IMR-90 (cell line): ENCODE measurements around the gene RELCH. TPM values are rescaled to one million over a fixed set of nuclear protein-coding genes. Genes with fewer than 3 reads are reported as not detected.

Experiments
- ATAC-seq: fragments of 200-7000 bp; cut with Tn5 transposase; 2 replicates; pipeline ENCODE4 v1.9.1; 2020; ENCODE audit warnings: low read depth, mild to moderate bottlenecking, moderate library complexity
- BruUV-seq: library from RNA; stranded (reverse); fragments of 400-500 nt; replicated peaks from 2 replicates; lab custom pipeline; 2021; lab: Mats Ljungman, UMichigan
- CTCF ChIA-PET: fragments of 300-600 bp; formaldehyde crosslinking; extraction: SDS; loops from one replicate; lab custom pipeline; 2021; ENCODE audit warnings: antibody characterized with exemption; lab: Yijun Ruan, JAX
- POLR2A ChIA-PET: fragments of 300-600 bp; sonication (Branson Sonifier 250); formaldehyde crosslinking; loops from one replicate; lab custom pipeline; 2022; ENCODE audit warnings: antibody characterized with exemption; ENCODE audit not compliant: unreplicated experiment; lab: Charles Lee
- DNase-seq: peaks from one replicate; pipeline ENCODE4 v3.0.0; 2013
- H2AFZ ChIP-seq: replicated peaks from 2 replicates; pipeline ENCODE3; 2013; ENCODE audit warnings: low read length, mild to moderate bottlenecking; ENCODE audit not compliant: poor library complexity
- H2AK5ac ChIP-seq: 2 replicates; pipeline ENCODE4 v1.6.1; 2013; ENCODE audit warnings: low read depth, low read length, inconsistent platforms
- H2AK9ac ChIP-seq: replicated peaks from 2 replicates; pipeline ENCODE3; 2013; ENCODE audit warnings: mild to moderate bottlenecking, low read depth, low read length, moderate library complexity; ENCODE audit not compliant: poor library complexity
- H2BK120ac ChIP-seq: 2 replicates; pipeline ENCODE4 v1.6.1; 2013; ENCODE audit warnings: low read depth, low read length, inconsistent platforms
- H2BK15ac ChIP-seq: 3 replicates; pipeline ENCODE4 v1.6.1; 2013; ENCODE audit warnings: low read depth, low read length, inconsistent platforms
- H2BK20ac ChIP-seq: 2 replicates; pipeline ENCODE4 v1.6.1; 2013; ENCODE audit warnings: low read depth, mild to moderate bottlenecking, inconsistent platforms, low read length, moderate library complexity
- H2BK5ac ChIP-seq: 2 replicates; pipeline ENCODE4 v1.6.1; 2013; ENCODE audit warnings: mild to moderate bottlenecking, low read depth, low read length, inconsistent platforms; ENCODE audit not compliant: poor library complexity, severe bottlenecking
- H3K14ac ChIP-seq: replicated peaks from 2 replicates; pipeline ENCODE4 v1.6.1; 2013; ENCODE audit warnings: low read depth, low read length, inconsistent platforms
- H3K18ac ChIP-seq: 2 replicates; pipeline ENCODE4 v1.6.1; 2013; ENCODE audit warnings: low read depth, low read length, control low read depth
- H3K23ac ChIP-seq: 2 replicates; pipeline ENCODE4 v1.6.1; 2013; ENCODE audit warnings: low read depth, low read length, inconsistent platforms
- H3K27ac ChIP-seq: 2 replicates; pipeline ENCODE4 v1.5.1; 2013; ENCODE audit warnings: mild to moderate bottlenecking, control low read depth, low read length; ENCODE audit not compliant: insufficient read depth
- H3K27me3 ChIP-seq: 2 replicates; pipeline ENCODE4 v1.6.1; 2013; ENCODE audit warnings: low read length; ENCODE audit not compliant: control insufficient read depth, insufficient read depth
- H3K36me3 ChIP-seq: 2 replicates; pipeline ENCODE4 v1.6.1; 2013; ENCODE audit warnings: low read length, mixed read lengths; ENCODE audit not compliant: control insufficient read depth, insufficient read depth
- H3K4ac ChIP-seq: 2 replicates; pipeline ENCODE4 v1.6.1; 2013; ENCODE audit warnings: low read depth, low read length, inconsistent platforms
- H3K4me1 ChIP-seq: 2 replicates; pipeline ENCODE4 v1.6.1; 2013; ENCODE audit warnings: low read length, mixed read lengths; ENCODE audit not compliant: control insufficient read depth, insufficient read depth
- H3K4me2 ChIP-seq: 2 replicates; pipeline ENCODE4 v1.6.1; 2013; ENCODE audit warnings: low read depth, mild to moderate bottlenecking, control low read depth, low read length, moderate library complexity
- H3K4me3 ChIP-seq: 2 replicates; pipeline ENCODE4 v1.5.1; 2013; ENCODE audit warnings: low read depth, mild to moderate bottlenecking, control low read depth, low read length, moderate library complexity; ENCODE audit not compliant: insufficient read depth
- H3K56ac ChIP-seq: 2 replicates; pipeline ENCODE4 v1.6.1; 2013; ENCODE audit warnings: low read length, inconsistent platforms; ENCODE audit not compliant: insufficient read depth; ENCODE audit errors: extremely low read depth
- H3K79me1 ChIP-seq, 2 experiments: 2 replicates each; pipeline ENCODE4 v1.6.1; 2013; ENCODE audit warnings: low read length in 2 of 2, inconsistent platforms in 1 of 2, low read depth in 1 of 2
- H3K9ac ChIP-seq: 2 replicates; pipeline ENCODE4 v1.6.1; 2013; ENCODE audit warnings: low read depth, low read length, control low read depth
- H3K9me1 ChIP-seq: 2 replicates; pipeline ENCODE4 v1.6.1; 2013; ENCODE audit warnings: low read length, inconsistent platforms; ENCODE audit not compliant: insufficient read depth
- H3K9me3 ChIP-seq: 2 replicates; pipeline ENCODE4 v1.6.1; 2013; ENCODE audit warnings: low read length; ENCODE audit not compliant: control insufficient read depth, insufficient read depth
- H4K20me1 ChIP-seq: 2 replicates; pipeline ENCODE4 v1.6.1; 2013; ENCODE audit warnings: low read length, inconsistent platforms; ENCODE audit not compliant: insufficient read depth
- H4K5ac ChIP-seq: 2 replicates; pipeline ENCODE4 v1.6.1; 2013; ENCODE audit warnings: mild to moderate bottlenecking, low read depth, low read length, control low read depth
- H4K8ac ChIP-seq, 2 experiments: 2 replicates each; pipeline ENCODE4 v1.6.1; 2013; ENCODE audit warnings: low read depth in 2 of 2, low read length in 2 of 2, control low read depth in 1 of 2, inconsistent platforms in 1 of 2
- H4K91ac ChIP-seq: 2 replicates; pipeline ENCODE4 v1.6.1; 2013; ENCODE audit warnings: low read depth, low read length, inconsistent platforms; ENCODE audit not compliant: insufficient read depth
- BHLHE40 ChIP-seq: fragments of 150-350 bp; IDR thresholded peaks from 2 replicates; pipeline ENCODE4 v1.6.1; 2016; ENCODE audit warnings: mild to moderate bottlenecking, low read depth, low read length
- CEBPB ChIP-seq: IDR thresholded peaks from 2 replicates; pipeline ENCODE4 v1.6.1; 2012; ENCODE audit warnings: low read depth, low read length, improper control_type of control experiment
- CHD1 ChIP-seq: IDR thresholded peaks from 2 replicates; pipeline ENCODE4 v1.6.1; 2012; ENCODE audit warnings: low read depth, low read length, improper control_type of control experiment
- FOS ChIP-seq: fragments of 150-350 bp; IDR thresholded peaks from 2 replicates; pipeline ENCODE4 v1.6.1; 2016; ENCODE audit warnings: low read depth, low read length
- MAFK ChIP-seq: IDR thresholded peaks from 2 replicates; pipeline ENCODE4 v1.6.1; 2012; ENCODE audit warnings: low read depth, low read length, improper control_type of control experiment
- MAZ ChIP-seq: IDR thresholded peaks from 2 replicates; pipeline ENCODE4 v1.6.1; 2012; ENCODE audit warnings: low read depth, mild to moderate bottlenecking, low read length, improper control_type of control experiment, moderate library complexity, borderline replicate concordance
- MXI1 ChIP-seq: IDR thresholded peaks from 2 replicates; pipeline ENCODE4 v1.6.1; 2012; ENCODE audit warnings: low read depth, mild to moderate bottlenecking, low read length, moderate library complexity, borderline replicate concordance
- NFE2L2 ChIP-seq: fragments of 150-350 bp; IDR thresholded peaks from 2 replicates; pipeline ENCODE4 v1.6.1; 2016; ENCODE audit warnings: low read depth, mild to moderate bottlenecking, low read length
- POLR2A ChIP-seq: IDR thresholded peaks from 2 replicates; pipeline ENCODE4 v1.6.1; 2012; ENCODE audit warnings: mild to moderate bottlenecking, low read depth, low read length
- RAD21 ChIP-seq: IDR thresholded peaks from 2 replicates; pipeline ENCODE4 v1.6.1; 2012; ENCODE audit warnings: low read length, improper control_type of control experiment
- RCOR1 ChIP-seq: IDR thresholded peaks from 2 replicates; pipeline ENCODE4 v1.6.1; 2012; ENCODE audit warnings: mild to moderate bottlenecking, low read length, improper control_type of control experiment; ENCODE audit not compliant: insufficient replicate concordance
- RFX5 ChIP-seq: IDR thresholded peaks from 2 replicates; pipeline ENCODE4 v1.8.0; 2012; ENCODE audit warnings: low read depth, mild to moderate bottlenecking, low read length, moderate library complexity
- SMC3 ChIP-seq: fragments of 150-350 bp; IDR thresholded peaks from 2 replicates; pipeline ENCODE4 v1.6.1; 2016; ENCODE audit warnings: low read depth, mild to moderate bottlenecking, antibody characterized with exemption, low read length, moderate library complexity
- USF2 ChIP-seq: fragments of 150-350 bp; IDR thresholded peaks from 2 replicates; pipeline ENCODE4 v1.6.1; 2017; ENCODE audit warnings: mild to moderate bottlenecking, antibody characterized with exemption, low read length, low read depth
- WGBS, 2 experiments: methylation state at CpG; one replicate each; pipeline versions ENCODE4 v1.1.5 to v1.1.7; 2013; ENCODE audit warnings: missing lambda C conversion rate in 2 of 2; ENCODE audit not compliant: insufficient read length in 1 of 2; ENCODE audit errors: extremely low coverage in 2 of 2; 5-methylcytosine and 5-hydroxymethylcytosine counted together
- dilution Hi-C: fragments of 300-500 bp; cut with HindIII; formaldehyde crosslinking; loops from one replicate; pipeline ENCODE4 v1.14.3; 2018; ENCODE audit warnings: low sequenced_read_pairs; ENCODE audit not compliant: unreplicated experiment
- in situ Hi-C: fragments of 300-500 bp; cut with MboI; formaldehyde crosslinking; loops from 3 replicates; pipeline ENCODE4 v1.14.3; 2019; ENCODE audit warnings: low sequenced_read_pairs, inconsistent platforms, mixed read lengths
- intact Hi-C: fragments of 100-400 bp; cut with micrococcal nuclease; formaldehyde crosslinking; loops from 2 replicates; pipeline ENCODE4 v1.10.0; 2022
- polyA plus RNA-seq, 3 experiments: library from polyadenylated mRNA; depleted of rRNA; stranded (reverse); fragments of >200 nt; gene quantifications; 2 replicates each; pipeline ENCODE4 v1.2.3, GENCODE V29; 2012; ENCODE audit warnings: low replicate concordance in 1 of 3
- total RNA-seq: library from RNA; depleted of rRNA; stranded (reverse); fragments of >200 nt; gene quantifications from 2 replicates; pipeline ENCODE4 v1.2.3, GENCODE V29; 2012
- TF ChIP-seq, protein P1 (sequence below): fragments of 150-350 bp; IDR thresholded peaks from 2 replicates; pipeline ENCODE4 v1.6.1; 2016; ENCODE audit warnings: low read depth, mild to moderate bottlenecking, low read length, moderate library complexity, borderline replicate concordance
- TF ChIP-seq, protein P2 (sequence below): conservative IDR thresholded peaks from 2 replicates; pipeline ENCODE4 v1.5.1; 2012; ENCODE audit warnings: mild to moderate bottlenecking, low read depth, low read length, improper control_type of control experiment

The RELCH gene
- total and polyA plus RNA-seq, 2 of the 4 experiments (the other 2 are of a cell fraction) = 14.4 to 52.5 TPM

DNA sequence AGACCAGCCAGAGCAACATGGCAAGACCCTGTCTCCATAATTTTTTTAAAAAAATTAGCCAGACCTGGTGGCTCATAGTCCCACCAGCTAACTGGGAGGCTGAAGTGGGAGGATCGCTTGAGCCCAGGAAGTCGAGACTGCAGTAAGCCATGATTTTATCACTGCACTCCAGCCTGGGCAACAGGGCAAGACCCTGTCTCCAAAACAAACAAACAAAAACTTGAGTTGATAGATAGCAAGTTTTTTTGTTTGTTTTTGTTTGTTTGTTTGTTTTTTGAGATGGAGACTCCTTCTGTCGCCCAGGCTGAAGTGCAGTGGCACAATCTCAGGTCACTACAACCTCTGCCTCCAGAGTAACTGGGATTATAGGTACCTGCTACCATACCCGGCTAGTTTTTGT lies 18.8 kb downstream of the RELCH start:
- H3K23ac ChIP-seq = no peak overlapping the region
- no peak overlapping the region for H4K5ac ChIP-seq
- H2BK120ac ChIP-seq = no peak overlapping the region
- ATAC-seq = no peak
- H3K36me3 ChIP-seq = no peaks in the 10 kb centered on the region
- no peak overlapping the region for H3K4me3 ChIP-seq
- H3K4me1 ChIP-seq = no peaks in the 10 kb centered on the region
- no peak overlapping the region for H2BK5ac ChIP-seq
- H3K9ac ChIP-seq = no peak overlapping the region
- no peak overlapping the region for H2BK20ac ChIP-seq
- H3K27me3 ChIP-seq = no peaks in the 10 kb centered on the region
- no peaks in the 10 kb centered on the region for H3K9me3 ChIP-seq
- H2AFZ ChIP-seq = no peak overlapping the region
- no peak overlapping the region for H3K27ac ChIP-seq
- peaks cover 14% of the 10 kb centered on the region; the same call in 1 of the 2 replicates for H4K20me1 ChIP-seq
- WGBS, 2 experiments = no CpG with 5 or more reads among the region's 4 CpGs
- H3K18ac ChIP-seq = no peak overlapping the region
- dilution Hi-C loops = no loop called here
- H2BK15ac ChIP-seq = no peak overlapping the region
- H2AK5ac ChIP-seq = no peak overlapping the region
- peaks cover 27 to 37% of the 10 kb centered on the region in 2 experiments for H3K79me1 ChIP-seq
- H3K56ac ChIP-seq = no peak overlapping the region
- H3K4me2 ChIP-seq = no peak overlapping the region
- no TSS peak for BruUV-seq
- DNase-seq = no peak
- ChIA-PET POLR2A (no interaction called here), CTCF (no interaction called here)
- H3K14ac ChIP-seq = no peak overlapping the region
- no peak for TF ChIP-seq RFX5
- no peak for TF ChIP-seq USF2
- TF ChIP-seq NFE2L2 = no peak
- TF ChIP-seq, protein P1, sequence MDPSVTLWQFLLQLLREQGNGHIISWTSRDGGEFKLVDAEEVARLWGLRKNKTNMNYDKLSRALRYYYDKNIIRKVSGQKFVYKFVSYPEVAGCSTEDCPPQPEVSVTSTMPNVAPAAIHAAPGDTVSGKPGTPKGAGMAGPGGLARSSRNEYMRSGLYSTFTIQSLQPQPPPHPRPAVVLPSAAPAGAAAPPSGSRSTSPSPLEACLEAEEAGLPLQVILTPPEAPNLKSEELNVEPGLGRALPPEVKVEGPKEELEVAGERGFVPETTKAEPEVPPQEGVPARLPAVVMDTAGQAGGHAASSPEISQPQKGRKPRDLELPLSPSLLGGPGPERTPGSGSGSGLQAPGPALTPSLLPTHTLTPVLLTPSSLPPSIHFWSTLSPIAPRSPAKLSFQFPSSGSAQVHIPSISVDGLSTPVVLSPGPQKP = no peak
- no peak for TF ChIP-seq POLR2A
- no peak for TF ChIP-seq CEBPB
- TF ChIP-seq BHLHE40 = no peak
- TF ChIP-seq MXI1 = no peak
- TF ChIP-seq MAZ = no peak
- TF ChIP-seq FOS = no peak
- no peak for TF ChIP-seq RAD21
- no peak for TF ChIP-seq RCOR1
- no peak for TF ChIP-seq MAFK
- no peak for TF ChIP-seq SMC3
- no peak for TF ChIP-seq CHD1
- TF ChIP-seq, protein P2, sequence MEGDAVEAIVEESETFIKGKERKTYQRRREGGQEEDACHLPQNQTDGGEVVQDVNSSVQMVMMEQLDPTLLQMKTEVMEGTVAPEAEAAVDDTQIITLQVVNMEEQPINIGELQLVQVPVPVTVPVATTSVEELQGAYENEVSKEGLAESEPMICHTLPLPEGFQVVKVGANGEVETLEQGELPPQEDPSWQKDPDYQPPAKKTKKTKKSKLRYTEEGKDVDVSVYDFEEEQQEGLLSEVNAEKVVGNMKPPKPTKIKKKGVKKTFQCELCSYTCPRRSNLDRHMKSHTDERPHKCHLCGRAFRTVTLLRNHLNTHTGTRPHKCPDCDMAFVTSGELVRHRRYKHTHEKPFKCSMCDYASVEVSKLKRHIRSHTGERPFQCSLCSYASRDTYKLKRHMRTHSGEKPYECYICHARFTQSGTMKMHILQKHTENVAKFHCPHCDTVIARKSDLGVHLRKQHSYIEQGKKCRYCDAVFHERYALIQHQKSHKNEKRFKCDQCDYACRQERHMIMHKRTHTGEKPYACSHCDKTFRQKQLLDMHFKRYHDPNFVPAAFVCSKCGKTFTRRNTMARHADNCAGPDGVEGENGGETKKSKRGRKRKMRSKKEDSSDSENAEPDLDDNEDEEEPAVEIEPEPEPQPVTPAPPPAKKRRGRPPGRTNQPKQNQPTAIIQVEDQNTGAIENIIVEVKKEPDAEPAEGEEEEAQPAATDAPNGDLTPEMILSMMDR = no peak
- no peak overlapping the region for H2AK9ac ChIP-seq
- peaks cover 5% of the 10 kb centered on the region; the same call in 1 of the 2 replicates for H3K9me1 ChIP-seq
- no peak overlapping the region for H4K91ac ChIP-seq
- H4K8ac ChIP-seq = no peak overlapping the region
- in situ Hi-C loops = no loop called here
- intact Hi-C loops = no loop called here
- H3K4ac ChIP-seq = no peak overlapping the region
